Fibroblast of skin of abdomen (primary cell): Measurements from ENCODE around the gene AGAP1.
A peak's percentile ranks its signal among the peaks of the same experiment; 100 is the strongest.

Experiments
- DNase-seq: peaks from one replicate; pipeline ENCODE4 v3.0.0-alpha.2; 2013

The AGAP1 gene

GRCh38 chr2:235694721-235695601 lies 201.1 kb downstream of the AGAP1 start:
- no peak for DNase-seq

- no peak for DNase-seq
Measured at GRCh38 chr2:235695602-235695895, 201.7 kb downstream of the AGAP1 start.

GRCh38 chr2:235697041-235697440 lies 203.2 kb downstream of the AGAP1 start:
- no peak for DNase-seq

GRCh38 chr2:235698028-235698427 lies 204.2 kb downstream of the AGAP1 start:
- peak; percentile 18 for DNase-seq

DNA sequence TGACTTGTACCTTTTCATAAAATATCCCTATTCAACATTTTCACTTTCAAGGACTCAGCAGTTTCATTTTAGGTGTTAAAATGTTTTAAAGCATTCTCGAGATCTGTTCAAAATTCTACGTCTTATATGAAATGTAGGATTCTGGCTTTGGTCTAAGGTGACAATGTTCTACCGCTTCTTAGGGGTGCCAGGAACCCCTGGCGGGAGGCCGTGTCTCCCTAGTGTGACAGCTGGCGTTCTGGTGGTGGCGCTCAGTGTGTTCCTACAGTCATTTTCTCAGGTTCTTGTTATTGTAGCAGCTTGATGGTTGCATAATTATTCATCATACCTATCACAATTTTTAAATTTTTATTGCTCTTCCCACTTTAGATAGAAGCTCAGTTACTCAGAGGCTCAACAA lies 204.6 kb downstream of the AGAP1 start:
- DNase-seq, result no peak

- no peak for DNase-seq
Measured at GRCh38 chr2:235699576-235699975, 205.7 kb downstream of the AGAP1 start.

- no peak for DNase-seq
Measured at GRCh38 chr2:235701206-235701981, 207.6 kb downstream of the AGAP1 start.

GRCh38 chr2:235702186-235702585 lies 208.3 kb downstream of the AGAP1 start:
- DNase-seq, result no peak

- DNase-seq, result no peak
Measured at GRCh38 chr2:235703711-235704295, 210.0 kb downstream of the AGAP1 start.

GRCh38 chr2:235705296-235705695 lies 211.5 kb downstream of the AGAP1 start:
- DNase-seq, result no peak

DNA sequence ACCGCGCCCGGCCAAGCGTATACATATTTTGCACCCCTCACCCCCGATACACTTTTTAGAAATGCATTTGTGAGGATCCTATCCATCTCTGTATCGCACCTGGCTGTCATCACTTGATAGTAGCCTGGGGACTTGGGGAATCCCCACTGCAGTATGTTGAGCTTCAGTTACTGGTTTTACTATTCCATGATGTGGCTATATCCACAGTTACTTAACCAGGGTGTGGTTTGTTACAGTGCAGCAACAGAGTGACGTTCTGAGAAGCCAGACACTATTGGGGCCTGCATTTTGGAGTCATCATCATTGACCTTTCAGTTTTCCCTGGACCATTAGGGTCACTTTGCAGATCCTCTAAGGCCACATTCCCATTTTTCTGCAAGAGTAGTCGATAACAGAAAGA lies 212.7 kb downstream of the AGAP1 start:
- DNase-seq, result no peak

DNA sequence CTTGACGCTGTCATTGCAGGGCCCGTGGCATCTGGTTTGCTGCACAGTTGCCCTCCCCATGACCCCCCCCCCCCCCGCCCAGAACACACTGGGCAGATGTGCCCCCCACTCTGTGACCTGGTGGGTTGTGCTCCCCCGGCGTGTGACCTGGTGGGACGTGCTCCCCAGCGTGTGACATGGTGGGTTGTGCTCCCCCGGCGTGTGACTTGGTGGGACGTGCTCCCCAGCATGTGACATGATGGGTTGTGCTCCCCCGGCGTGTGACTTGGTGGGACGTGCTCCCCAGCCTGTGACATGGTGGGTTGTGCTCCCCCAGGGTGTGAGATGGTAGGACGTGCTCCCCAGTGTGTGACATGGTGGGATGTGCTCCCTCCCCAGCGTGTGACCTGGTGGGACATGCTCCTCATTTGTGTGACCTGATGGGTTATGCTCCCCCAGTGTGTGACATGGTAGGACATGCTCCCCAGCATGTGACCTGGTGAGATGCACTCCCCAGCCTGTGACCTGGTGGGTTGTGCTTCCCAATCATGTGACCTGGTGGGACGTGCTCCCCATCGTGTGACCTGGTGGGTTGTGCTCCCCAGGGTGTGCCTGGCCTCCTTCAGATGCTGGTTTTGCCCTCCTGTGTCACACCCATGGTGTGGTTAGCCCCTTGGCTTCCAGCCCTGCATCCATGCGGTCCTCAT lies 213.7 kb downstream of the AGAP1 start:
- DNase-seq, result no peak

DNA sequence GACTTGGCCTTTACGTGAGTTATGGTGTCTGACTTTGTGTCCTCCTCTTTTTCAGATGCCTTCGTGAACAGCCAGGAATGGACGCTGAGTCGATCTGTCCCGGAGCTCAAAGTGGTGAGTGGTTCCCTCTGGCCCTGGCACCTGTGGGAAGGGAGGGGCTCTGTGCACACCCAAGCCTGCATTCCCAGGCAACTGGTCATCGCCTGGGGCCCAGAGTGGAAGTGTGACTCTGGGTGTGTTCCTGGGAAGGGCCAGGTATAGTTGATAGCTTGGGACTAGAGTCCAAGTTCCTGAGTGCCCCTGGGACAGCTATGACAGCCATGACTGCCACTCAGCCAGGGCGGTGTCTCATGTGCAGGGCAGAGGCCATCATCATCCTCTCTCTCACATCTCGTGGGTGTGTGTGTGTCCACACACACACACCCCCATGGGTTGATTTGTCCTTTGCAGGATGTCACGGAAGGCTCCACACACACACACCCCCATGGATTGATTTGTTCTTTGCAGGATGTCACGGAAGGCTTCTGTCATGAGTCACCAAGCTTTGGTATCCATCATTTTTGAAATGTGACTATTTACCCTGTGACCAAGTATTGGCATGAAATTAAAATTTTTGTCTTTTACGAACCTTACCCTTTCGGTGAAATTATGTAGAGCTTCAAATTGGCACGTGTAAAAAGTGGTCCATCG lies 215.4 kb downstream of the AGAP1 start:
- peak; percentile 36 for DNase-seq

DNA sequence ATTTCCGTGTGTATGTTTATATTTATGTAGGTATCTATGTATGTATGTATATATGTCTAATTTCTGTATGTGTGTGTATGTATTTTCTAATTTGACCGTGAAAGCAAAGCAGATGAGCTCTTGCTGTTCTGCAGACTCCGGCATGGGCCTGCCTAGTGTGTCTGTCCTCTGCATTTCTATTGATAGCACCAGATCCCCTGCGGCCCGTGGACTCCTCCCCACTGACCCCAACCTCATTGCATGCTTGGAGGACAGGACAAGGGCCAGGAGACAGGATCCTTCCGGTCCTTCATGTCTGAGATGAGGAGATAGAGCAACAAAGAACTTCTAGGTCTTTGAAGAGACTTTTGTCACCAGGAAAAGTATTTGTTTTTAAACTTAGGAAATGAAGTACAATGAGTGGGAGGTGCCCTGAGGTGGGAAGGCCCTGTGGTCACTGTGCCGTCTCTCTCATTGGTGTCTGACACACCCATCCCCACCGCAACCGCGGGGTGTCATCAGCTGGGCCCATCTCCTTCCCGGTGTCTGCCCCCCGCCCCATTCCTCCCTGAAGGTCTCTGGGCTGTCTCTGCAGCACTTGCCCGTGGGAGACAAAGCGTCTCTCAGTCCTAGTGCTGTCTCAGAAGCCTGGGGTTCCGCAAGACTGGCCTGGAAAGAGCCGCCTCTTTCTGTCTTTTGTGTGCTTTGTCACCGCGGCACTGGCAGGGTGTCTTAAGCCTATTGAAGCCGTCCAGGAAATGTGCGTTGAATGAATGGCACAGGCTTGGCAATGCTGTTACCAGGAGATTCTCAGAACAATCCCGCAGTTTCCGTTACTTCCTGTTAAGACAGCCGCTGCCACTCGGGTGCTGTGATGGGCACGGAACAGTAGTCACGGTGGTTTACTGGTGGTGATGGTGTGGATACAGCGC lies 216.4 kb downstream of the AGAP1 start:
- no peak for DNase-seq

DNA sequence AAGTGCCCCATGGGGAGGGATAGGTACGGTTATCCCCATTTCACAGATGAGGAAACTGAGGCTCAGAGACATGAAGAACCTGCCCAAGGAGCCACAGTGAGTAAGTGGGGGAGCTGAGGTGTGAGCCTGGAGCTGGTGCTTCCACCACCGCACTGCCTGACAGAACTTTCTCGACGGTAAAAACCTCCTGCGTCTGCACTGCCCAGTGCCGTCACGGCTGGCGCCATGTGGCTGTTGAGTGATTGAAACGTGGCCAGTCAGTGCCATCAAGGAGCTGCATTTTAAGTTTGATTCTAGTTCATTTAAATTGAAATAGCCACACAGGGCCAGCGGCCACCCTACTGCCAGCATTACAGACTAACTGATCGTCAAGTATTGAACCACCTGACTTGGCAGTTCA lies 217.1 kb downstream of the AGAP1 start:
- no peak for DNase-seq

- DNase-seq, result no peak
Measured at GRCh38 chr2:235711527-235711926, 217.7 kb downstream of the AGAP1 start.

DNA sequence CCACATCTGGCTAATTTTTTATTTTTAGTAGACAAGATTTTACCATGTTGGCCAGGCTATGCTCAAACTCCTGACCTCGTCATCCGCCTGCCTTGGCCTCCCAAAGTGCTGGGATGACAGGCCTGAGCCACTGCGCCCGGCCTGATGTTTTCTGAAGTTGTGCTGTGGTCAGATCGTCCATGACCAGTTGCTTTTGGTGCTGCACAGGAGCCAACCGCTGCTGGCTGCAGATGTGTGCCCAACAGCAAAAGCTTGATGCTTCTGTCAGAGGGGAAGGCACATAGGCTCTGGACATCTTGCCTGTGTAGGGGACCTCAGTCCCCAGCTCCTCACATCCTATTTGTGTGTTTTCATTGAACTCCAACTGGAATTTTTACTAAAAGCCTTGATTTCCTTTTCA lies 218.3 kb downstream of the AGAP1 start:
- DNase-seq, result no peak

GRCh38 chr2:235713189-235713588 lies 219.3 kb downstream of the AGAP1 start:
- DNase-seq, result no peak

- DNase-seq, result no peak
Measured at GRCh38 chr2:235715601-235716000, 221.8 kb downstream of the AGAP1 start.

DNA sequence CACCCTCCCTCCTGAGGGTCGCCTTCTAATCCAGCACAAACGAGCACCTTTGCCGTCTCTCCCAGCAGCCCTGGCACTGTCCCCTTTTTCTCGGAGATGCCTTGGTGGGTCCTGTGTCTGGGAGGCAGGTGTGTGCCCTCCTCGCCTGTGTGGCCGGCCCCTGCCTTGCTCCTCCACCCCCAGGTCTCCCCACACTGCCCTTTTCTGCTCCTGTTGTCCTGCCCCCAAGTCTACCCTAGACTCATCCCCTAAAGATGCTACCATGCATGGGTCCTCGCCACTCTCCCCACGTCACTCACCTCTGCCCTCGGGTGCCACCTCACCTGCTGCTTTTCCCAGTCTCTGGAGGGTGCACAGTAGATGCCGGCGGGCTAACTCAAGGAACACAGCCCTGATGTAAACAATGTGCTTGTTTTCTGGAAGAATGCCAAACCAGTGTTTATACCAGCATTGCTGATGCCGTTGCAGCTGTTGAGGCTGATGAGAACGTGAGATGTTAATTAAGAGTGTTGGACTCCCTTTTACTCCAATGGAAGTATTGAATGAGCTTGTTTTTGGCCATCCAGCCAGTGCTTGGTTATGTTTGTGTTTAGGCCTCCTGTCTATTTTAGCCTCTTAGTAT lies 223.1 kb downstream of the AGAP1 start:
- DNase-seq, result peak; percentile 9
